GM19240 (cell line): ENCODE measurements around the gene TRPV3.

Experiments
- DNase-seq: peaks from one replicate; pipeline ENCODE4 v3.0.0; 2011; ENCODE audit warnings: low spot score; ENCODE audit not compliant: insufficient read length

TRPV3 gene

DNA sequence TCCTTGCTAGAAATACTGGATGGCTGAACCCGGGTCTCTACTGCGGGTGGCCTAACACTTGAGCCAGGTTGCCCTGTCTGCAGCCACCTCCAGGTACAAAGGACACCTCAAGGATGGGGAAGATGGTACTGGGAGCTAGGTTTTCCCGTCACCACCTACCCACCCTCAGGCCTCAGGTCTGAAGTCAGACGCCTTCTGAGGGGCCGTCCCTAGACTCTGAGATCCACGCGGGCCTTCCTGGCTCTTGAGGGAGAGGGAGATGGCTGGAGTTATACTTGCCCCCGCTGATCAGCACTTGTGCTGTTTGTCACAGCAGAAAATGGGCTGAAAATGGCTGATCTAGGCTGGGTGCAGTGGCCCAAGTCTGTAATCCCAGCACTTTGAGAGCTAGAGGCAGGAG, 10.6 kb downstream of the TRPV3 start:
- DNase-seq, result no peak

DNA sequence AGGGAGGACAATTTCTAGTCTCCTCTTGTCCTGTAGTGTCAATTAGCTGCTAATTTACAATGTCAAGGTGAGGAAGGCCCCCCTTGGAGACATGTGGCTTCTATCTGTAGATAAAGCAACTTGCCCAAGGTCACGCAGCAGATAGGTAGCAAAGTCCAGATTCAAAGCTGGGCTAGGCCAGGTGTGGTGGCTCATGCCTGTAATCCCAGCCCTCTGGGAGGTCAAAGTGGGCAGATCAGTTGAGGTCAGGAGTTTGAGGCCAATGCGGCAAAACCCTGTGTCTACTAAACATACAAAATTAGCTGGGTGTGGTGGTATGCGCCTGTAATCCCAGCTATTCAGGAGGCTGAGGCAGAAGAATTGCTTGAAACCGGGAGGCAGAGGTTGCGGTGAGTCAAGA, 11.1 kb downstream of the TRPV3 start:
- no peak for DNase-seq

DNA sequence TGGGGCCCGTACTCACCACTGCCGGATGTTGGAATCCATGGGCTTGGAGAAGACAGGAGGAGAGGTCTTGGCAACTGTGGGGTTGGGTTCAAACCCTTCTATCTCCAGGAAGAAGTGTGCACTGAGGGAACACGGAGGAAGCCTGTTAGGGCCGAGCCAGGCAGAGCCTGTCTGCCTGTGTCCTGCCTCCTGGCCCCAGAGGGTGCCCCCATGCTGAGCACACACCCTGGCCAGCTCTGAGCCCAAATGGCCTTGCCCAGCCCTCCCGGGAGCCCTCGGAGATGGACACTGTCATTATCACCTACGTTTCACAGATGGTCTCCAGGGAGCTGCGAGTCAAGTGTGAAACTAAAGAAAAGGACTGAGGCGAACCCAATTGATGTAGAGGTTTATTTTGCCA, 12.5 kb downstream of the TRPV3 start:
- no peak for DNase-seq

DNA sequence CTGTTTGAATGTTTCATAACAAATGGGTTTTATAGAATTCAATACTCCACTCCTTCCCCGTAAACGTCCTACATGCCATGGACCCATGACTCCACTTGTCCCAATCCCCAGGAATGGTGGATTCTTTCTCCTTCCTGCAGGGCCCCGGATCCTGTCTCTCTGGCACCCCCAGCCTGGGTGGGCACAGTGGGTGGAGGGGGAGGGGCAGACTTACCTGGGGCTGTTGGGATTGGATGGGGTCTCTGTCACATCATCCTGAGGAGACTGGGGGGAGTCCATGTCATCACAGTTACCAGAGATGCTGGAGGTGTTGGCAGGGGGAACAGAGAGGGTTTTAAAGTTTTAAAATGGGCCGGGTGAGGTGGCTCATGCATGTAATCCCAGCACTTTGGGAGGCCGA, 13.2 kb downstream of the TRPV3 start:
- no peak for DNase-seq

DNA sequence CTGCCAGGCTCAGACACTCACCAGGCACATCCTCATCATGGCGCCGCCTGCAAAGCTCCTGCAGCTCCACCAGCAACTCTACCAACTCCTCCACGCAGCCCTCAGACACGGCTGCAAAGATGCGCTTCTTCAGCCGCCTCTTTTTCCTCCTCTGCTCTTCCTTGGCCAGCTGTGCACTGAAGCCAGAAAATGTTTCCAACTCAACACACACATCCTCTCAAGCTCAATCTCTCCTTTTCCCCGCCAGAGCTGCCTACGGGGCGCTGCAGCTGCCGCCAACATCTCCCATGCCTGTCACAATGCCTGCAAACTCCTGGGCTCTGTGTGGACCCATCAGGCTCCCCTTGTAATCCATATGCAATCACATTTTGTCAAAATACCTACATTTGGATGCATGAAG, 14.2 kb downstream of the TRPV3 start:
- no peak for DNase-seq

DNA sequence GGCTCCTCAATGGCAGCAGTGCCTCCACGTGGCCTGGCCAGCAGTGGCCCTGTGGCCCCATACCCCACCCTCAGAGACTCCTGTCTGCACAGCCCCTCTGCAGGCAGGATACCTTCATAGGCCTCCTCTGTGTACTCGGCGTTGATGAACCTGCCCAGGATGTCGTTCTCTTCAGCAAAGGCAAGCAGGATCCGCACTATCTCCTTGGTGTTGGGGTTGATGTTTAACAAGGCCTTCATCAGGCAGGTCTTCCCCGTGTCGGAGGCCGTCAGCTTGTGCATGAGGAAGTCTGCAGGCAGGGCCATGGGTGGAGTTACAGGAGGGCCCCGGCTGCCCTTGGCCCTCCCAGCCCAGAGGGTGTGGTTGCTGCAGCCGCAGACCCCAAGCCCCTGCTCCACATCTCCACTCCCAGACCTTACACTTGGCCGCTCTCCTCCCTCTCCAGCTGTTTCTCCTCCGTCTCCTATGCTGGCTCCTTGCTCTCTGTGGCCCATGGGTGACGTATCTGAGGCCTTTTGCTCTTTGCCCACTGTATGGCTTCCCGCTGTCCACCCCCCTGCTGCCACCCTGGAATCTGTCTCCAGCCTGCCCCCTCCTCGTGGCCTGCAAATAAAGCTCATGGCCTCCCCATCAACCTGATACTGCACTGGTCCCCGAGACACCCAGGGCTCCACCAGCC, 15.1 kb downstream of the TRPV3 start:
- no peak for DNase-seq

DNA sequence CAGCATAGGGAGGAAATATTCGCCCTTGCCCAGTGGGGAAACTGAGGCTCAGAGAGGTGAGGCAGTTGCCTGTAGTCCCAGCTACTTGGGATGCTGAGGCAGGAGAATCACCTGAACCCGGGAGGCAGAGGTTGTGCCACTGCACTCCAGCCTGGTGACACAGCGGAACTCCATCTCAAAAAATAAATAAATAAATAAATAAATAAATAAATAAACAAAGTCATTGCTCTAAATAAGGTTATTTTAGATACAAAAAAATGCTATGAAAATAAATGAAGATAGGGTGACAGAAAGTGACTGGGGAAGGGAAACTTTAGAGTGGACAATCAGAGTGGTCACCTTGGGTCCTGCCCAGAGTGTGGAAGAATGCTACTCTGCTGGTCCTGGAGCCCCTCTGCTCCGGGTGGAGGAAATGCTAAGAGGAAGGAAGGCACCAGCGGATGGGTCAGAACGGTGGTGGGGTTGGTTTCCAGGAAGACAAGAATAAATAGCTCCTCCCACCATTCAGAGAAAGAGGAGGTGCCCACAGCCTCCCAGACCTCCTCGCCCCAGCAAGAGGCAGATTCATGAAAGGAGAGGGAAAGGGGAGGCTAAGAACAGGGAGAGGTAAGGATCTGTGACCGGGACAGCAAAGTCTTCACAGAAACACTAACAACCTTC, 17.6 kb downstream of the TRPV3 start:
- no peak for DNase-seq

DNA sequence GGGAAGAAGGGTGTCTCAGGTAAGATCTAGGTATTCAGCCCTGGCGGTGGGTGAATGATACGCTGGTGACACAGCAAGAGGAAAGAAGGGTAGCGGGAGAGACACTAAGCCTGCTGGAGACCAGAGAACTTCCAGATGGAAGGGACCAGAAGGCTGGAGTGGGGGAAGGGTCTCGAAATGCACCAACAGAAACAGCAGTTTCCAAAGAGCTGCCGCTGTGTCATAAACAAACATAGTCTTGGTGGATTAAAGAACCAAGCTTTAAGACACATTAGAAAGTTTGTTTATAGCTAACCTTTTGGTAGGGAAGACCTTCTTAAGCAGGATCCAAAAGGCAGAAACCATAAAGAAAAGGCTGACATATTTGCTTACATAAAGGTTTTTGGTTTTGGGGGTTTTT, 20.9 kb downstream of the TRPV3 start:
- no peak for DNase-seq

DNA sequence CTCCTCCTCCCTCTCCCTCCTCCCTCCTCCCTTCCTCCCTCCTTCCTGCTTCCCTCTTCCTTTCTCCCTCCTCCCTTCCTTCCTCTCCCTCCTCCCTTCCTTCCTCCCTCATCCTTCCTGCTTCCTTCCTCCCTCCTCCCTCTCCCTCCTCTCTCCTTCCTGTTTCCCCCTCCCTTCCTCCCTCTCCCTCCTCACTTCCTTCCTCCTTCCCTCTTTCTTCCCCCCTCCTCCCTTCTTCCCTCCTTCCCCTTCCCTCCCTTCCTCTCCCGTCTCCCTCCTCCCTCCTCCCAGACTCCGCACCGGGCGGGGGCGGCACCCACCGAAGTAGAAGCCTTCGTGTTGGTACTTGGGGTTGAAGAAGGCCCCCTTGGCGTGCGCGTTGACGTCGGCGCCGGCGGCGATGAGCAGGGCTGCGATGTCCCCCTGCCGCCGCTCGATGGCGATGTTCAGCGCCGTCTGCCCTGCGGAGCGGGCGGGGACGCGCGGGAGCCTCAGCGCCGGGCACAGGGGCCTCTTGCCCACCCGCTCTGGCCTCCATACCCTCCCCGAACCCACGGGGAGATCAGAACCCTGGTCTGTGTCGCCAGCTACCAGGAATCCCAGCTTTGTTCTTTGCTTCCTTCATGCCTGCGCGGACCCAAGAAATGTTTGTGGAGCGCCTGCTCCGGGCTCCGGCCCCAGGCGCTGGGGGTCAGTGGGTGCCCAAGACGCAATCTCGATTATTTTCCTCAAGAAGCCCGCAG, 22.2 kb downstream of the TRPV3 start:
- DNase-seq, result peak; percentile 80

DNA sequence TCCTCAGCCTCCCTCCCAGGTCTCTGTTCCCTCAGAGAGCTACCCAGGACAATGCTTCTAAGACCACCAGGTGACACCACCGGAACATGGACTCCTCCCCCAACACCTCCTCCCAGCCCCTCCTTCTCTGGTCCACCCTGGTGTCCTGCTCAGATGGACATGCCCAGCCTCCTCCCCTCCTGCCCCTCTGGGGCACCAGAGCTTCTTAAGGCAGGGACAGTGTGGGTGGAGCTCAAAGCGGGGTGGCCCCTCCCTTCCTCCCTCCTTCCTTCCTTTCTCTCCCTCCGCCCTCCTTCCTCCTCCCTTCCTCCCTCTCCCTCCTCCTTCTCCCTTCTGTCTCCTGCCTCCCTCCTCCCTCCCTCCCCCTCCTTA, 22.7 kb downstream of the TRPV3 start:
- peak; percentile 29 for DNase-seq

DNA sequence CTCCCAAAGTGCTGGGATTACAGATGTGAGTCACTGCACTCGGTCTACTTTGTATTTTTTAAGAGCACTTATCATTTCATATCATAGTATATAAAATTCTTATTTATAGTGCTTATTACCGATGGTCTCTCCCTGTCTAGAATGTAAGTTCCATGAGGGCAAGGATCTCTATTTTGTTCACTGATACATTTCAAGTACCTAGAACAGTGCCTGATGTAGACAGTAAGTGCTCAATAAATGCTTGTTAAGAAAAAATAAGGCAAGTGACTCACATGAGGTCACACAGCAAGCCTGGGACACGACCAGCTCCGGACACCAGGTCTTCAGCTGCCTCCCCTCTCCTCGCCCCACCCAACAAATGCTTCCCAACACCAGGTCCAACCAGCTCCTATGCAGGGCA, 23.9 kb downstream of the TRPV3 start:
- DNase-seq, result no peak

DNA sequence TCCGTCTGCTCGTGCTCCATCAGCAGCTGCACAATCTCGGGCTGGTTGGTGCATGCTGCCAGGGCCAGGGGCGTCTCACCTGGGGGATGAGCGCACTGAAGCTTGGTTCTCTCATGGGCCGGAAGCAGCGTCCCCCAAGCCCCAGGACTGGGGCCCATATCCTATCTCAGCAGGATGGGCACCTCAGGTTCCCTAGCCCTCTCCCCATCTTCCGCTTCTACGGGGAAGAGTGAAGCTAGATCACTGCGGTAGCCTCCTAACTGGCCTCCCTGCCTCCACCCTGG, 24.8 kb downstream of the TRPV3 start:
- DNase-seq, result no peak

DNA sequence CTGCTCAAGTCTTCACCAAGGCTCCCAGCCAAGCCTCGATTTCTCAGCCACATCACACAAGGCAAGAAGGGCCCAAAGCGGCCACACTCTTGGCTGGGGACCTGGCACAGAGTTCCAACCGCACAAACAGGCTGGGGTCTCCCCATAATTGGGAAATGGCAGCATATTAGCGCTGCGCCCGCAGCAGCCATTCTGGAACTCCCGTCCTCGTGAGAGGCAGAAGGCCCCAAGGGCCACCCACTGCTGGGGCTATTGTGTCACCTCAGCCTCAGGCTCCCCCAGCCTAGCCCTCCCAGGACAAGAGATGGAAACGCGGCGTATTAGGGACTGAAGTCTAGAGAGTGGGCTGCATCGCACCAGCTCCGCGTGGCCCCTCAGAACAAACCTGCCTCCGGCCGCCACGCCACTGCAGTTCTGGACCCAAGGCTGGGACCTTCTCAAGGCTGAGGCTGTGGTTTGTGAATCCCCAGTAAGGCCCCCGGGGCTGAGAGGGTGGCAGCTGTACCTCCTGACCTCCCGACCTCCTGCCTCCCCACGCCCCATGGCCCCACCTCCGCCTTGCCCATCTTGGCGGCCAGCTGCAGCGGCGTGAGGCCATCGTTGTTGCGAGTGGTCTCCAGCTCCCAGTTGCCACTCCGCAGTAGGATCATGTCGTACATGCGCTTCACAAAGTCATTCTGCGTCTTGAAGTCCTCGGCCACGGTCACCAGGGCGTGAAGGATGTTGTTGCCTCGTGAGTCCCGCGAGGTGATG, 25.3 kb downstream of the TRPV3 start:
- no peak for DNase-seq

DNA sequence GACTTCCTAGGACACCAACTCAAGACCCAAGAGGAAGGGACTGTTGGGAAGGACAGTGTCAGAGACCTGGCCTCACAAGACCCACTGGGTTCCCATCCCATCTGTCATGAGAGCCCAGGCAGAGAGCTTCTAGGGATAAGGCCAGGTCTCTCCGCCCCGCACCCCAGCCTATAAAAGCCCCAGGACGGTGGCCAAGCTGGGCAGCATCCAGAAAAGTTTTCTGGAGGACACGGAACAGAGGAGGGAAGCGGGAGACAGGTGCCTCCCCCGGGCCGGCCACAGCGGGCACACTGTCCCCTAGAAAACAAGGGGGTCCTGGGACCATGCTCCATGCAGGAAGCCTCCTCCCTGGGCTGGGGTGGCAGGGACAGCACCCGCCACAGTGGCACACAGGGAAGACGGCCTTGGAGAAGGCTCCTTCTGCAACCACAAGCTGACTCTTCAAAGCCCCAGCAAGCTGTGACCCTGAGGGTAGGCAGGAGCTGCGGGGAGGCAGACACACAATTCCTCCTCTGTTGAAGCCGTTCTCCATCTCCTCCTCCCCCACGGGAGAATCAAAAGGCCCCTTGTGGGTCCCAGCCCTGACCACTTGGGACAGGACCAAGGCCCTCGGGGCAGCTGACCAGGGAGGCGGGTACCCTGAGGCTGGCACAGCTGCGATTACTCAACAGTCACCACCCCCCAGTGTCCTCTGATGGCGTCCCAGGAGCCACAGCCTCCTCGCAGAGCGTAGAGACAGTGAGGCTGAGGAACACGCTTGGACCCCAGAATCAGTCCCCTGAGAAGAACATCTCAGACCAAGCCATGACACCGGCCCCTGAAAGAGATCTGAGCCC, 26.1 kb downstream of the TRPV3 start:
- no peak for DNase-seq

DNA sequence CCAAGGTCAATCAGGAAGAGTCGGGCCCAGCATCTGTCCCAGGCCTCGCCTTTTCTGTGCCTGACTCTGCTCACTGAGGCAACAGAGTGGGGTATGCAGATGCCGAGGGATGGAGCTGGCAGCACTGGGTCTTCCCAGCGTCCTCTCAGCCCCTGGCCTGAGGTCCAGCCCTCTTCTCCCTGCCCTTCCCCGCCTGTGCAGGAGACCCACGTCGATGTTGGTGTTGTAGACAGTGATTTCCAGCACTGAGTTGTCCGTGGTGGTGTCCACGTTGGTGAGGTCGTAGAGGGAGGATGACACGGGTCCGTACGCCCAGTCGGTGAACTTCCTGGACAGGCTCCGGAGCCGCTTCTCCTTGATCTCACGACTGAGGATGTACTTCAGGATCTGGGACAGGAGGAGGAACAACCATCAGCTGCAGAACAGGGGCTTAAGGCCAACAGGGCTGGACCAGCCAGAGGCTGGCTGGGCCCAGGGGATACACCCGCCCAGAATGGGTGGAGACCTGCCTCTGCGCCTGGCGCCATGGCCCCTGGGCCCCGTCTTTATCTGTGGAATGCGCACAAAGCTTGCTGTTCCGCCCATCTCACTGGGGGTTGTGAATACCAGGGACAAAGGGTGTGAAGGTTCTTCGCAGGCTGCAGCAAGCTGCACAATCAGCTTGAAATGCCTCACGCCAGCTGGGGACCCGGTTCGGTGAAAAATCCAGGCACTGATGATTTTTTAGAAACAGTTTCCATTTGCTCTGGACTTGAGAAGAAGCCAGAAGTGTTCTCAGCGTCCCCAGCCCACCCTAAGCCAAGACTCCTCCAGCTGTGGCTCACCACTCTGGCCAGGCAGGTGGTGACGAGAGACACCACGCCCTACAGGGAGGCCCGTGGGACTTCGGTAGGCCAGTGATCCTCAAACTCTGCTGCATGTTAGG, 27.5 kb downstream of the TRPV3 start:
- DNase-seq, result no peak

DNA sequence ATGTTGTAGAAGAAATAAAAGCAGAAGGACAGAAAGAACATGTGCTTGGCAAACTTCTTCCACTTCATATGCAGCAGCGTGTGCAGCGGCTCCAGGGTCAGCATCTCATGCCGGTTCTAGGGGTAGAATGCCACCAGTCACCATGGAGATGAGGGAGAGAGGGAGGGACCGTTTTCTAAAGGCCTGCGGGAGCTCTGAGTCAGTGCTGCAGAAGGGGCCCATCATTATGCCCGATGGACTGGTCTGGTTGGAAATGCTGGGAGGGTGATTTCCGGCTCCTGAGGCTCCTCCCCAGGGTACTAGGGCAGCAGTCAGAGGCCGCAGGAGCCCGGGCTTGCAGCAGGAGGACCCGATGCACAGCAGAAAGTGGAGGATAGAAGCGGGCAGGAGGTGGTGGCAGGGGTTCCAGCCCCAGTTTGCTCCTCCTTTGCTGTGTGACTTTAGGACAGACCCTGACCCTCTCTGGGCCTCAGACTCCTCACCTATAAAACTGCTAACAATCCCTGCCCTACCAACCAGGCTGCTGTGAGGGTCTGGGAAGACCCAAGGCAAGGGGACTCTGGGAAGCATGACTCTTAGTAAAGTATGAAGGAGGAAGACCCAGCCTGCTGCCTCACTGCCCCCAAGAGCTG, 28.6 kb downstream of the TRPV3 start:
- DNase-seq, result no peak

DNA sequence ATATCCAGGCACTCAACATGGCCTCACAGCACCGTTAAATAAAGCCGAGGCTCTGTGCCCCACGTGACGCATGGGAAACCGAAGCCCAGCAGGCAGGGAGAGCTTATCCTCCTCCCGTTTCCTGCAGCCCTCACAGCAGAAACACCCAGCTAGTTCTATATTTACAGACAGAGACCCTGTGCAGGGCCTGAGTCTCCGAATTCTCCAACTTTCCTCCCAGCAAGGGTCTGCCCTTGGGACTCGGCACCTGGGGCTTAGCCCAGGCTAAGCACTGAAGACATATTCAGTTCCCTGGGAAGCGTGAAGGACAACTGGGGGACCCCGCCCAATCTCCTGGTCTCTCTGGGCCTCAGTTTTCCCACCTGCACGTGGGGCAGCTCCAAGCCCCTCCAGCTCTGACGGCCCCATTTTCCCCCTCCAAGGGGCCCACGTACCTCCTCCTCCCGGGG, 29.2 kb downstream of the TRPV3 start:
- DNase-seq, result no peak

DNA sequence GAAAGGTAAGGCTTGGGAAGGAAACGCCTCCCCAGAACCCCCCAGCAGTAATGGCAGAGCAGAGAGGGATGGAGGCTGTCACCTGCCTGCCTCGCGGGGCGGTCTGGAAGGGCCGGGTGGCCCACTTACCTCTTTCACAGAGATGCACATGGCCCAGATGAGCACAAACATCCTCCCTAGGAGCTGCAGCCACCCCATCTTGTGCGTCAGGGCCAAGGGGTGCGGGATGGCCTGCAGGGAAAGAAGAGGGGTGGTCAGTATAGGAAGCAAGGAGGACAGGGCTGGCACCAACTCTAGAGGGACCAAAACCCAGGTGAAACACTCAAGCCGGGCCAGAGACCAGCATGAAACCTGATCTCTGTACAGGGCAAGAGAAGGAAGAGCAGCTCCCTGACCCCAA, 29.7 kb downstream of the TRPV3 start:
- DNase-seq, result no peak

DNA sequence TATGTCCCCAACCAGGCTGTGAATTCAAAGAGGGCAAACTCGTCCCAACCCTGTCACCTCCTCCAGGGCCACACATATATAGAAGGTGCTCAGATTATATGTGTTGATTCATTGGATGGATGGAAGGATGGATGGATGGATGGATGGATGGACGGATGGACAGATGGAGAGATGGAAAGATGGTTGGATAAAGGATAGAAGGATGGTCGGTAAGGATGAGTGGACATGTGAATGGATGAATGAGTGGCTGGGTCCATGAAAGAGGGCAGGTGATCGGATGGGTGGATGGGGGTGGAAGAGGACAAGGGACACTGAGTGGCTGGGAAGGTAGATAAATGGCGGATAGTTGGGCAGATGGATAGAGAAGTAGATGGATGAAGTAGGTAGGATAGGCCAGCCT, 30.1 kb downstream of the TRPV3 start:
- DNase-seq, result no peak

DNA sequence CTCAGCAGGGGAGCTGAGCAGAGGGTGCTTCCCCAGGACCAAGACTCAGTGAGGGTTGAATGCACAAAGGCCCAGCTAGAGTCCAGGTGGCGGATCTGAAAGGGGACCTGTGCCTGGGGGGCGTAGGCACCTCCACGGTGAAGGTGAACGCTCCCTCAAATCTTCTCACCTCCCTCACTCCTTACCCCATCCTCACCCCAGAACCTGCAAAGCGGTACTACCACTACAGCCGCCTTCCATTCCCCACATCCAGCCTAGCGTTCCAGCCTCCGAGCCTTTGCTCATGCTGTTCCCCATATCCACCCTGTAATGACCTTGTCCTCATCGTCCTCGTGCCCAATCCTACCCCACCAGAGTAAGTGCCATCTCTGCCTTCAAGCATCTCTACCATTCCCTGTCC, 30.6 kb downstream of the TRPV3 start:
- no peak for DNase-seq
